Endothelial cell of umbilical vein (primary cell): ENCODE measurements around the gene RIT2. TPM values are rescaled to one million over a fixed set of nuclear protein-coding genes. Genes with fewer than 3 reads are reported as not detected.

ENCODE experiments used
- BruUV-seq: library from RNA; stranded (reverse); fragments of 400-500 nt; replicated peaks from 2 replicates; lab custom pipeline; 2021; lab: Mats Ljungman, UMichigan
- CTCF ChIA-PET: fragments of 300-600, 350-600 bp; sonication (Branson Sonifier 250); formaldehyde crosslinking; loops from one replicate; lab custom pipeline; 2021; ENCODE audit warnings: antibody characterized with exemption, inconsistent platforms; lab: Charles Lee
- POLR2A ChIA-PET: fragments of 300-600, 350-600 bp; sonication (Branson Sonifier 250); formaldehyde crosslinking; loops from one replicate; lab custom pipeline; 2021; ENCODE audit warnings: antibody characterized with exemption, inconsistent platforms; lab: Charles Lee
- DNase-seq: peaks from one replicate; pipeline ENCODE4 v3.0.0-alpha.2; 2011; ENCODE audit warnings: low read depth, low spot score
- FAIRE-seq: peaks from 2 replicates; lab custom pipeline; 2011; peaks lifted over from hg19 to GRCh38; lab: Jason Lieb, UNC
- H2AFZ ChIP-seq: 2 replicates; pipeline ENCODE4 v1.6.0; 2012; ENCODE audit warnings: low read depth, low read length, control low read depth, inconsistent platforms
- H3K27ac ChIP-seq: 2 replicates; pipeline ENCODE4 v1.5.1; 2011; ENCODE audit warnings: low read depth, mild to moderate bottlenecking, control low read depth, low read length, moderate library complexity; ENCODE audit not compliant: insufficient read depth
- H3K27me3 ChIP-seq, 2 experiments: 2 replicates each; pipeline versions ENCODE4 v1.6.0 to v1.6.1; 2011; ENCODE audit warnings: low read length in 2 of 2, mixed read lengths in 1 of 2; ENCODE audit not compliant: control insufficient read depth in 2 of 2, insufficient read depth in 2 of 2
- H3K36me3 ChIP-seq, 2 experiments: 2 replicates in 1 of 2; 3 replicates in 1 of 2; pipeline ENCODE4 v1.5.1; 2011; ENCODE audit warnings: low read length in 2 of 2, mild to moderate bottlenecking in 1 of 2, moderate library complexity in 1 of 2; ENCODE audit not compliant: control insufficient read depth in 2 of 2, insufficient read depth in 2 of 2; ENCODE audit errors: extremely low read depth in 1 of 2
- H3K4me1 ChIP-seq: 3 replicates; pipeline ENCODE4 v1.5.1; 2011; ENCODE audit warnings: mild to moderate bottlenecking, low read length; ENCODE audit not compliant: control insufficient read depth, insufficient read depth; ENCODE audit errors: extremely low read depth
- H3K4me2 ChIP-seq: 2 replicates; pipeline ENCODE4 v1.6.1; 2011; ENCODE audit warnings: low read length, control low read depth, mixed read lengths; ENCODE audit not compliant: insufficient read depth
- H3K4me3 ChIP-seq, 3 experiments: fragments of 200-600 bp in 1 of 3; sonication (generic), shearing (Covaris generic) in 1 of 3; replicated peaks in 1 of 3; 2 replicates each; pipeline ENCODE4 v1.5.1; 2011 to 2016; ENCODE audit warnings: control low read depth in 3 of 3, low read length in 3 of 3, mild to moderate bottlenecking in 2 of 3, inconsistent platforms in 1 of 3, low read depth in 1 of 3, moderate library complexity in 1 of 3; ENCODE audit not compliant: insufficient read depth in 1 of 3
- H3K79me2 ChIP-seq: 2 replicates; pipeline ENCODE4 v1.6.0; 2012; ENCODE audit warnings: low read length, inconsistent platforms; ENCODE audit not compliant: control insufficient read depth, insufficient read depth
- H3K9ac ChIP-seq: replicated peaks from 2 replicates; pipeline ENCODE3; 2011; ENCODE audit warnings: low read length, control low read depth; ENCODE audit not compliant: insufficient read depth; ENCODE audit errors: extremely low read depth
- H3K9me1 ChIP-seq: replicated peaks from 3 replicates; pipeline ENCODE4 v1.6.0; 2011; ENCODE audit warnings: mild to moderate bottlenecking, low read length; ENCODE audit not compliant: control insufficient read depth, insufficient read depth; ENCODE audit errors: extremely low read depth
- H3K9me3 ChIP-seq: replicated peaks from 2 replicates; pipeline ENCODE4 v1.5.1; 2012; ENCODE audit warnings: low read length, inconsistent platforms; ENCODE audit not compliant: control insufficient read depth, insufficient read depth
- H4K20me1 ChIP-seq: replicated peaks from 2 replicates; pipeline ENCODE3; 2011; ENCODE audit warnings: mild to moderate bottlenecking, low read length; ENCODE audit not compliant: control insufficient read depth, insufficient read depth; ENCODE audit errors: extremely low read depth
- CTCF ChIP-seq, 2 donors: IDR thresholded peaks; 1 replicate in 1 of 2; 2 replicates in 1 of 2; pipeline ENCODE4 v1.5.1; 2011; ENCODE audit warnings: low read length in 2 of 2, mild to moderate bottlenecking in 2 of 2, moderate library complexity in 2 of 2, control low read depth in 1 of 2, inconsistent platforms in 1 of 2, low read depth in 1 of 2; ENCODE audit not compliant: insufficient read depth in 1 of 2; ENCODE audit errors: extremely low read depth in 1 of 2
- EZH2 ChIP-seq: IDR thresholded peaks from 2 replicates; pipeline ENCODE4 v1.6.1; 2012; ENCODE audit warnings: borderline replicate concordance, low read depth, mild to moderate bottlenecking, moderate library complexity, low read length, inconsistent platforms; ENCODE audit not compliant: severe bottlenecking
- FOS ChIP-seq: IDR thresholded peaks from 2 replicates; pipeline ENCODE4 v1.6.1; 2011; ENCODE audit warnings: mild to moderate bottlenecking, low read length, moderate library complexity, borderline replicate concordance; ENCODE audit not compliant: insufficient read depth
- GATA2 ChIP-seq: IDR thresholded peaks from 2 replicates; pipeline ENCODE4 v1.7.0; 2011; ENCODE audit warnings: low read depth, mild to moderate bottlenecking, moderate library complexity, mixed read lengths, low read length; ENCODE audit not compliant: insufficient read length, insufficient read depth
- JUN ChIP-seq: IDR thresholded peaks from 2 replicates; pipeline ENCODE4 v1.6.1; 2011; ENCODE audit warnings: borderline replicate concordance, low read depth; ENCODE audit not compliant: insufficient read length, insufficient read depth
- MAX ChIP-seq: IDR thresholded peaks from 2 replicates; pipeline ENCODE4 v1.6.1; 2011; ENCODE audit not compliant: insufficient read depth, insufficient read length
- MYC ChIP-seq: IDR thresholded peaks from one replicate; pipeline ENCODE4 v1.6.1; 2011; ENCODE audit warnings: mild to moderate bottlenecking, low read depth, low read length
- POLR2A ChIP-seq: IDR thresholded peaks from 2 replicates; pipeline ENCODE4 v1.6.1; 2012; ENCODE audit warnings: low read depth, mild to moderate bottlenecking, control low read depth, low read length
- POLR2AphosphoS5 ChIP-seq: IDR thresholded peaks from 2 replicates; pipeline ENCODE4 v1.6.1; 2012; ENCODE audit warnings: low read depth, mild to moderate bottlenecking, control low read depth, low read length, moderate library complexity; ENCODE audit not compliant: insufficient read depth
- dilution Hi-C: fragments of 300-500 bp; cut with MboI; formaldehyde crosslinking; loops from one replicate; pipeline ENCODE4 v1.15.0; 2019; ENCODE audit warnings: low sequenced_read_pairs; ENCODE audit not compliant: extremely low pct_ligation_motif_present
- intact Hi-C: fragments of 100-400 bp; cut with micrococcal nuclease; formaldehyde crosslinking; loops from one replicate; pipeline ENCODE4 v1.10.0; 2022
- polyA plus RNA-seq, 4 experiments: library from polyadenylated mRNA; depleted of rRNA in 3 of 4; stranded (reverse) in 3 of 4; unstranded in 1 of 4; fragments of >200 nt; gene quantifications; 2 replicates each; pipeline versions ENCODE4 v1.2.1 to v1.2.3, GENCODE V29; 2011 to 2012; ENCODE audit warnings: missing spikeins in 1 of 4
- total RNA-seq: library from RNA; stranded (reverse); gene quantifications from 2 replicates; pipeline ENCODE4 v1.2.3, GENCODE V29; 2021

The RIT2 gene
- total and polyA plus RNA-seq, 2 donors (not counting 3 experiments of a cell fraction or from before 2014, with no cell fraction given) = not detected

- dilution Hi-C loops = no loop called here
- Histone ChIP-seq H3K27me3 (no peaks in the 10 kb centered on the region), H3K4me3 (no peak overlapping the region), H3K9me1 (no peaks in the 10 kb centered on the region), H3K4me2 (no peak overlapping the region), H3K79me2 (no peaks in the 10 kb centered on the region), H4K20me1 (no peaks in the 10 kb centered on the region), H3K9ac (no peak overlapping the region), H3K4me1 (no peaks in the 10 kb centered on the region), H3K27ac (no peak overlapping the region), H3K9me3 (no peaks in the 10 kb centered on the region), H2AFZ (no peak overlapping the region), H3K36me3 (no peaks in the 10 kb centered on the region)
- intact Hi-C loops = no loop called here
- POLR2A ChIA-PET = no interaction called here
- FAIRE-seq (no peak), DNase-seq (no peak)
- no TSS peak for BruUV-seq
- CTCF ChIA-PET = interaction anchor here (0.6 kb wide), 1 partner anchor 828 kb away, joined by 3 read pairs; no protein-coding TSS in a partner anchor
- TF ChIP-seq GATA2 (no peak), POLR2A (no peak), EZH2 (no peak), CTCF (IDR thresholded peaks at IDR 0.05; ENCODE audit: extremely low read depth in 1 of 2, insufficient read depth in 1 of 2, low read depth in 1 of 2, low read length in 2 of 2) (no peak), MYC (no peak), MAX (no peak), JUN (no peak), POLR2AphosphoS5 (no peak), FOS (no peak)
Measured at GRCh38 chr18:43125471-43125870, 10.0 kb upstream of the RIT2 start.
